ENCODE data around the gene WFIKKN1.

The WFIKKN1 gene

DNA sequence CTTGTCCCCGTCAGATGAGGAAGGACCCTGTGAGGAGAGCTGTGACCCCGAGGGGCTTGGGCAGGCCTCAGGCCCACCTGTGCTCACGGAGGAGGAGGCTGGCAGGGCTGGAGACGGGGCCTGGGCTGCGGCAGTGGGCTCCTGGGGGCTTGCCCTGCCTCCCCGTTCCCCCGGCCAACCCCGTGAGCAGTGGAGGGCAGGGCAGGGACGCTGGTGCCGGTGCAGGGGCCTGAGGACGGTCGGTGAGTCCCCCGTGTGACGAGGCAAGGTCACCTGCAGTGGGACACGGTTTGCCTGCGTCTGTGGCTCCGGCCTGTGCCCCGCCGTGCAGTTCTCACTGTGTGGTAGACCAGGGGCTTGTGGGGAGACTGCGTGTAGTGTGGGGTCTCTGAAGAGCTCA is 28.8 kb downstream of the WFIKKN1 start:
- DNase-seq, result no peak

DNA sequence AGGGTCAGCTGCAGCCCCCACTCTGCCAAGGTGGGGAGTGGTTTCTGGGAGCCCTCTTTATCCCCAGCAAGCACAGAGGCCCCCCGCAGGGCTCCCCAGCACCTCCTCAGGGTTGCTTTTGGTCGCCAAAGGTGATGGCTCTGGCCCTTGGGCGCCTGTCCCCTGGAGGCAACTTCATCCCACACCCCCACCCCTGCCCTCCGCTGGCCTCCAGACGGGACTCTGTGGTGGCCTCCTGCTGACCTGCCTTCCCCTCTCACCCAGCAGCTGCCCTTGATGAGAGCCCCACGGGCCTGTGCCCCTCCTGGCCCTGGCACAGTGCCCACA is 29.3 kb downstream of the WFIKKN1 start:
- DNase-seq, result no peak

DNA sequence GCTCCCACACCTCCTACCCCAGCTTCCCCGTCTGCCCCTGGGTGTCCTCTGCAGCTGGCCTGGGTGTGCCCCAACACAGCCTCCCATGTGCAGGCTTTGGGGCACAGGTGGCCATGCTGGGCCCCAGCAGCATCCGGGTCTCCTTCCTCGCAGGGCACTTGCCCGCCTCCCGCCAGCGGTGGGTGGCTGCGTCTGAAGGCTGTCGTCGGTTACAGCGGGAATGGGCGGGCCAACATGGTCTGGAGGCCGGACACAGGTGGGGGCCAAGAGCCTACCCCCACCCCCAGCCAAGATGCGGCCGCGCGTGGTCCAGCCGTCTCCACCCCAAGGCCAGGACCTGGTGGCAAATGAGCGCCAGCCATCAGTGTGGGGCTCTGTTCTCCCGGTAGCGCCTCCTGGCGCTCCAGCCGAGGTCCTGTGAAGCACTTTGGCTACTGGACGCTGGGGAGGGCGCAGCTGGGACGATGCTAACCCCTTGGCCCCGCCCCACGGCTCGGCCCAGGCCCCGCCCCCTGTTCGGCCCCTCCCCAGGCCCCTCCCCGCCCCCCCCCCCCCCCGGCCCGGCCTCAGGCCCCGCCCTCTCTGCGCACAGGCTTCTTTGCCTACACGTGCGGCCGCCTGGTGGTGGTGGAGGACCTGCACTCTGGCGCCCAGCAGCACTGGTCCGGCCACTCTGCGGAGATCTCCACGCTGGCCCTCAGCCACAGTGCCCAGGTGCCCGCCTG is 29.8 kb downstream of the WFIKKN1 start:
- DNase-seq, result peak; percentile 92

DNA sequence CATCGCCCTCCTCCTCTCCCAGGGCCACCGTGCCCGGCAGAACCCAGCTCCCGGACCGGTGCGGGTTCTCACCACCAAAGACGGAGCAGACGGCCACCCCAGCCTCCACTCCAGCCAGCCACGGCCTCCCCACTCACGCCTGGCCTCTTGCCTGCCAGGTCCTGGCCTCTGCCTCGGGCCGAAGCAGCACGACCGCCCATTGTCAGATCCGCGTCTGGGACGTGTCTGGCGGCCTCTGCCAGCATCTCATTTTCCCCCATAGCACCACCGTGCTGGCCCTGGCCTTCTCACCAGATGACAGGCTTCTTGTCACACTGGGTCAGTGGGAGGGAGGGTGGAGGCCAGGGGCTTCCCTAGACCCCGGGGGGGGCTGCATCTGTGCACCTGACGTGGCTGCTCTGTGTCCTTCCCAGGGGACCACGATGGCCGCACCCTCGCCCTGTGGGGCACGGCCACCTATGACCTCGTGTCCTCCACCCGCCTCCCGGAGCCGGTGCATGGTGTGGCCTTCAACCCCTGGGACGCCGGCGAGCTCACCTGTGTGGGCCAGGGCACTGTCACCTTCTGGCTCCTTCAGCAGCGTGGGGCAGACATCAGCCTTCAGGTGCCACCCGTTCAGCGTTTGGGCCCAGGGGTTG is 30.5 kb downstream of the WFIKKN1 start:
- no peak for DNase-seq

DNA sequence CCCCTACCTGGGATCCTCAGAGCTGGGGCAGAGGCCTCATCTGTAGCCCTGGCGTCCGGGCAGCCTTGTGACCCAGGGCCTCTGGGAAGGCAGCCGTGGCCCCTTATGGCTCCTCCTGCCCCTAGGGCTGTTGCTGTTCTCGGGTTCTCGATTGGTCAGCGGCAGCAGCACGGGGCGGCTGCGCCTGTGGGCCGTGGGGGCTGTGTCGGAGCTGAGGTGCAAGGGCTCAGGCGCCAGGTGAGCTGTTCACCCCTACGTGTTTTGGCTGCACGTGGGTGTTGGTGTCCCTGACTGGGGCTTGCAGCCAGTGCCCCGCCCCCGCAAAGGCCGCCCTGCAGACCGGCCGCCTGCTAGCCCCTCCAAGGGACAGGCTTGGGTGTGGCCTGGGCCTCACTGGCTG is 31.3 kb downstream of the WFIKKN1 start:
- DNase-seq, result no peak

DNA sequence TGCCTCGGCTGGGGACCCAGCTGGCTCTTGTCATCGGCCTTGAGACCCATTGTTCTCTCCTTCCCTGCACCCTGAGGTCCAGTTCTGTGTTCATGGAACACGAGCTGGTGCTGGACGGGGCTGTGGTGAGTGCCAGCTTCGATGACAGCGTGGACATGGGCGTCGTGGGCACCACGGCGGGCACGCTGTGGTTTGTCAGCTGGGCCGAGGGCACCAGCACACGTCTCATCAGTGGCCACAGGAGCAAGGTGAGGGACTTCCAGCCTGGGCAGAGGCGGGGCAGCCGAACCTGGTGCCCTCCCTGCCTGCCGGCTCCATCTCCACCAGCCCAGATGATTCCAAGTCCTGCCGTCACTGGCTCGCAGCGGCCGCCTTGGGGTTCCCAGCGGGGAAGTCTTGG is 31.8 kb downstream of the WFIKKN1 start:
- no peak for DNase-seq

DNA sequence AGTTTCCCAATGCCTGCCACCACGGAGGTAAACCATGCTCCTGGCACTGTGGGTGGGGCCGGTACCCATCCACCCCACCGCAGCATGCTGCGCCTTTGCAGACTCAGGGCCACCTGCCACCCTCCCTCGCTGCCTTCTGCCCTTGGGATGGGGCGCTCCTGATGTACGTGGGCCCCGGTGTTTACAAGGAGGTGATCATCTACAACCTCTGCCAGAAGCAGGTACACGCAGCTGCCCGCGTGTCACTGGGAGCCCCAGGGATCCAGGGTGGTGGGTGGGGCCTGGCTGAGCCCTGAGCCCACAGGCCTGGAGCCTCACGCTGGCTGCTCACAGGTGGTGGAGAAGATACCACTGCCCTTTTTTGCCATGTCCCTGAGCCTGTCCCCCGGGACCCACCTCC is 35.8 kb downstream of the WFIKKN1 start:
- no peak for DNase-seq

DNA sequence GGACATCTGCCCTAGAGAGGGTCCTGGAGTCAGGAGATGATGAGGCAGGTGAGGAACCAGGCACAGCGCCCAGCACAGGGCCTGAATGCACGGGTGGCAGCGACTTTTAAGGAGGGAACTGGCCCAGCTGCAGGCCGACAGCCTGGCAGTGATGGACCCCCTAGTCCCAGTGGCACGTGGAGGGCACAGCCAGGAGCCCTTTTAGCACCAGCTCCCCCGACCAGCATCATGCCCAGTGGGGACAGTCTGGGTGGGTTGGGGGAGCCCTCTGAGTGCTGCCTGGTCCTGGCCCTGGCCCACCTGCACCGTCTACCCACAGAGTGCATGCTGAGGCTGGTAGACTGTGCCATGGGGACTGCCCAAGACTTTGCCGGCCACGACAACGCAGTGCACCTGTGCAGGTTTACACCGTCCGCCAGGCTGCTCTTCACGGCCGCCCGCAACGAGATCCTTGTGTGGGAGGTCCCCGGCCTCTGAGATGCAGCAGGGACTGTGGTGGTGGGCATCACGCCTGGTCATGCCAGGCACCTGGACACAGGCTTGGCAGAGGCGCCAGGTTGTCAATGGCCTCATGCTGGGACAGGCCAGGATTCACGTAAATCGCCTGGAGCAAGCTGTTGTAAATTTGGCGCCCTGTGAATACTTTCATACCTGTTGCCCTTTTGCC is 36.5 kb downstream of the WFIKKN1 start:
- no peak for DNase-seq

DNA sequence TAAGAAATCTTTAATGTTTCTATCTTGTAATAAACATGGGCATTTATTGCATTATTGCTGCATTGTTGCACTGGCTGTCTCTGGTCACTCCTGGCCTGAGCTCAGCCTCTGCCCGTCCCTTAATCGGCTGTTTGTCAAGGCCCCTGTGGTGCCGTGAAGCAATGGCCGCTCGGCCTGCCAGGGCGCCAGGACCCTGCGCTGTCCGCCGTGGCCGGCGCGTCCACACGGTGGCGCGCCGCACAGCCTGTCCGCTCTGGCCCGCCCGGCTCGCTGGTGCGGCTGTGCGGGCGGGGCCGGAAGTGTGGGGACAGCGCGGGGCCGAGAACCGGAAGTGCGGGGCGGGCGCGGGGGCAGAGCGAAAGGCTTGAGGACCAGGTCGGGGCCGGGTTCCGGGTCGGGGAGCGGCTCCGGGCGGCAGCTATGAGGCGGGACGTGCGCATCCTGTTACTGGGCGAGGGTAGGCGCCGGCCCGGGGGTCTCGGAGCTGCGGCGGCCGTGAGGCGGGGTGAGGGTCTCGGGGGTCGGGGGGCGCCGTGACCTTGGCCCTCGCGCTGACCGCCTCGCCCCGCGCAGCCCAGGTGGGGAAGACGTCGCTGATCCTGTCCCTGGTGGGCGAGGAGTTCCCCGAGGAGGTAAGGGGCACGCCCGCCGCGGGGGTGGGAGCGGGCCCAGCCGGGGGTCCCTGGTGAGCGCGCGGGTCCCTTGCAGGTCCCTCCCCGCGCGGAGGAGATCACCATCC is 37.2 kb downstream of the WFIKKN1 start, which contains the start of gene RHOT2:
Gene RHOT2 (plus strand): TSS at position 353 of the 739 bp plus-strand sequence. CDS start 68 bp downstream, at position 421.
- DNase-seq, result peak; percentile 95

DNA sequence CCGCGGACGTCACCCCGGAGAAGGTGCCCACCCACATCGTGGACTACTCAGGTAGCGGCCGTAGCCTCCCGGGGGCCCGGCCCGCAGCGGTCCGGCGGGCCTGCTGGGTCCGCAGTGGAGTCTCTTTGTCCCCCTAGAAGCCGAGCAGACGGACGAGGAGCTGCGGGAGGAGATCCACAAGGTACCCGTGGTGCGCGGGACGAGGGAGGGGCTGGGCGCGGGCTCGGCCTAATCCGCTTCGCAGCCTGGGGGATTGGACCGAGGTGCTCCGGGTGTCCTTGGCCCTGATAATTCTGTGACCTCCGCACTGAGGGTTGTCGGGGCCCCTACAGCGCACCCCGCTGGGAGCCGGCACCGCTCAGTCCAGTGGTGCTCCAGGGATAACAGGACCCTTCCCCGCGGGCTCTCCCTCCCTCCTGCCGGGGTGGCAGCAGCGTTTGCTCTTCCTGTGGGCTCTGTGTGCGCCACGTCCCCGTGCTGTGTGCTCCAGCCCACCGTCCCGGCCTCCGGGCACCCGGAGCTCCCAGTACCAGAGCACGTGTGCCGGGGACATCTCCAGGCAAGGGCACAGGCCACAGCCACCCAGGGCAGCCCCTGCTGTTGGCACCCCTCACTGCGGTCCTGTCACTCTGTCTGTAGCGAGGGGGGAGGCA is 37.9 kb downstream of the WFIKKN1 start:
- DNase-seq, result peak; percentile 13

DNA sequence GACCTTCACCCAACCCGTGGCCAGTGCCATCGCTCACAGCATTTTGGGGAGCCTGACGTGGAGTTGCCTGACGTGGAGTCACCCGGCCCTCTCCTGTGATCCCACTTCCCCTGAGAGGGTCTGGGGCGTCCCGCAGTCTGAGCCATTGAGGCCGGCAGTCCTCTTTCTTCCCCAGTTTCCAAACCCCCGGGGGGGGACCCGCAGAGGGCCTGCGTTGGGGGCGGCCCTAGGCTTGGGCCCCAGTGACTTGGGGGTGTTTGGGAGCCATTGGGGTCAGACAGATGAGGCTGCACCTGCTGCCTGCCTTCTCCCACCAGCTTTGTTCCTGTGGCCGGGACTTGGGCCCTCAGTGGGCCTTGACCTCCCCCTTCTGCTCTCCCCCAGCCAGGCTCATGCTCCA is 38.9 kb downstream of the WFIKKN1 start:
- DNase-seq, result no peak

DNA sequence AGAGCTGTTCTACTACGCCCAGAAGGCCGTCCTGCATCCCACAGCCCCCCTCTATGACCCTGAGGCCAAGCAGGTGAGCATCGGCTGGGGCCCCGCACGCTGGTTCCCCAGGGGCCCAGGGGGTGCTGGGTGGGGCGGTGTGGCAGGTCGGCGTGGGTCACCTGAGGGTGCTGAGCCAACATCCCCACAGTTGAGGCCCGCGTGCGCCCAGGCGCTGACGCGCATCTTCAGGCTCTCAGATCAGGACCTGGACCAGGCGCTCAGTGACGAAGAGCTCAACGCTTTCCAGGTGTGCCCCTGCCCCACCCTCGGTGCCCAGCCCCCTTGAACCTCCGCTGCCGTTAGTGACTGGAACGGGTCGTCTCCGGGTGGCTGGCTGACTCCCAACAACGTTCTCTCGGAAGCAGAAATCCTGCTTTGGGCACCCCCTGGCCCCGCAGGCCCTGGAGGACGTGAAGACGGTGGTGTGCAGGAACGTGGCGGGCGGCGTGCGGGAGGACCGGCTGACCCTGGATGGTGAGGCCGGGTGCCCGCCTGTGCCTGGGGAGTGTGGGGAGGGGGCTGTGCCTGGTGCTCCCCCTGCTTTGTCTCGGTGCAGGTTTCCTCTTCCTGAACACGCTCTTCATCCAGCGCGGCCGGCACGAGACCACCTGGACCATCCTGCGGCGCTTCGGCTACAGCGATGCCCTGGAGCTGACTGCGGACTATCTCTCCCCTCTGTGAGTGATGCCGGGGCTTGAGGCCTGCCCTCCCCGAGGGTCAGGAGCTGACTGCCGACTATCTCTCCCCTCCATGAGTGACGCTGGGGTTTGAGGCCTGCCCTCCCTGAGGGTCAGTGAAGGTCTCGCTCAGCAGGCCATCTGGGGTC is 39.9 kb downstream of the WFIKKN1 start:
- no peak for DNase-seq

DNA sequence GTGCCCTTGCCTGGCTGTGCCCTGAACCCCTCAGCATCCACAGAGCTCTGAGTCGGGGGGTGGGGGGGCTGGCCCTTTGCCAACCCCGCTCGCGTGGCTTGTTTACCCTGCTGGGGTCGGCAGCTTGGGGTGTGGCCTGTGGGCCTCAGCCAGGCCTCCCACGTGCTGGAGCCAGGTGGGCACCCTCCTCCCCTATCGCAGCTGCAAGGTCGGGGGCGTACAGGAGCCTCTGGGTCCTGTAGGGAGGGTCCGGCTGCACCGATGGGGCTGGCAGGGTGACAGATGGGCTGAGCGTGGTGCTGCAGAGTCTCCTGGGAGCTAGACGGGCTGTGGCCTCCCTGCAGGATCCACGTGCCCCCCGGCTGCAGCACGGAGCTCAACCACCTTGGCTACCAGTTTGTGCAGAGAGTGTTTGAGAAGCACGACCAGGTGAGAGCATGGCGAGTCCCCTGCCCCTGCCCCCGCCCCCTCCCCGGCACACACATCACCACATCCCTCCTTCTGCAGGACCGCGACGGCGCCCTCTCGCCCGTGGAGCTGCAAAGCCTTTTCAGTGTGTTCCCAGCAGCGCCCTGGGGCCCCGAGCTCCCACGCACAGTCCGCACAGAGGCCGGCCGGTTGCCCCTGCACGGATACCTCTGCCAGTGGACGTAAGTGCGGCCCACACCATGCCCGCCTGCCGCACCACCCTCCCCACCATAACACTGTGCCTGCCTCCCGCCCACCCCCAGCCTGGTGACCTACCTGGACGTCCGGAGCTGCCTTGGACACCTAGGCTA is 40.8 kb downstream of the WFIKKN1 start:
- no peak for DNase-seq

DNA sequence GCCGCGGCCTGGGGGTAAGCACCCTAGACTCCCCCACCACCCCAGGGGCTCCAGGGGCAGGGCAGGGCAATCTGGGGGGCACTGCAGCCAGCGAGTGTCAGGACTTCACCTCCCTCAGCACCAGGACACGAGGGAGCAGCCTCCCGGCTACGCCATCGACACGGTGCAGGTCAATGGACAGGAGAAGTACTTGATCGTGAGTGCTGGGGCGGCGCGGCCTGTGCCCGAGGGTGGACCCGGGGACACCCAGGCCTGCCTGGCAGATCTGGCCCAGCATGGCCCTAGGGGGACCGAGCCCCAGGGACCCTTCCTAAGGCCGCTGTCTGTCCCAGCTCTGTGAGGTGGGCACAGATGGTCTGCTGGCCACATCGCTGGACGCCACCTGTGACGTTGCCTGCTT is 41.6 kb downstream of the WFIKKN1 start:
- no peak for DNase-seq

DNA sequence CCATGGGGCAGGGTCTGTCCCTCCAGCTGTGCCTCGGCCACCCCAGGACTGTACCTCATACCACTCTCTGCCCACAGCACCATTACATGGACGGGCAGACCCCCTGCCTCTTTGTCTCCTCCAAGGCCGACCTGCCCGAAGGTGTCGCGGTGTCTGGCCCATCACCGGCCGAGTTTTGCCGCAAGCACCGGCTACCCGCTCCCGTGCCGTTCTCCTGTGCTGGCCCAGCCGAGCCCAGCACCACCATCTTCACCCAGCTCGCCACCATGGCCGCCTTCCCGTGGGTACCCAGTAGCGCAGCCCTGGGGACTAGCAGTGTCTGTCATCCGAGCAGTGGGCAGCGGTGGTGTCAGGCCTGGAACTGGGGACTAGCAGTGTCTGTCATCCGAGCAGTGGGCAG is 42.1 kb downstream of the WFIKKN1 start:
- no peak for DNase-seq

DNA sequence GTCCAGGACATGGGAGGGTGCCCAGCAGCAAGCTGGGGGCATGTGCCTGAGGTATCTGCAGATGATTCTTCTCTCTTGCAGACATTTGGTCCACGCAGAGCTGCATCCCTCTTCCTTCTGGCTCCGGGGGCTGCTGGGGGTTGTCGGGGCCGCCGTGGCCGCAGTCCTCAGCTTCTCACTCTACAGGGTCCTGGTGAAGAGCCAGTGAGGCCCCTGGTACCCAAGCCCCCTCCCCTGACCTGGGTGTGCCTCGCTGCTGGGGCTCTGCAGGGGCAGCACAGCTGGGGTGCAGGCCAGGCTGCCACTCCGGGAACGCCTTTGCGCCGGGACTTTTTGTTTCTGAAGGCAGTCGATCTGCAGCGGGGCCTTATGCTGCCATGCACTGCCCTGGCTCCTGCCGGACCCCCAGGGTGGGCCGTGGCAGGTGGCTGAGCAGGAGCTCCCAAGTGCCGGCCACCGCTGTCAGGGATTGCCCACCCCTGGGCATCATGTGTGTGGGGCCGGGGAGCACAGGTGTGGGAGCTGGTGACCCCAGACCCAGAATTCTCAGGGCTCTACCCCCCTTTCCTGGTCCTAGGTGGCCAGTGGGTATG is 42.7 kb downstream of the WFIKKN1 start:
- DNase-seq, result no peak

DNA sequence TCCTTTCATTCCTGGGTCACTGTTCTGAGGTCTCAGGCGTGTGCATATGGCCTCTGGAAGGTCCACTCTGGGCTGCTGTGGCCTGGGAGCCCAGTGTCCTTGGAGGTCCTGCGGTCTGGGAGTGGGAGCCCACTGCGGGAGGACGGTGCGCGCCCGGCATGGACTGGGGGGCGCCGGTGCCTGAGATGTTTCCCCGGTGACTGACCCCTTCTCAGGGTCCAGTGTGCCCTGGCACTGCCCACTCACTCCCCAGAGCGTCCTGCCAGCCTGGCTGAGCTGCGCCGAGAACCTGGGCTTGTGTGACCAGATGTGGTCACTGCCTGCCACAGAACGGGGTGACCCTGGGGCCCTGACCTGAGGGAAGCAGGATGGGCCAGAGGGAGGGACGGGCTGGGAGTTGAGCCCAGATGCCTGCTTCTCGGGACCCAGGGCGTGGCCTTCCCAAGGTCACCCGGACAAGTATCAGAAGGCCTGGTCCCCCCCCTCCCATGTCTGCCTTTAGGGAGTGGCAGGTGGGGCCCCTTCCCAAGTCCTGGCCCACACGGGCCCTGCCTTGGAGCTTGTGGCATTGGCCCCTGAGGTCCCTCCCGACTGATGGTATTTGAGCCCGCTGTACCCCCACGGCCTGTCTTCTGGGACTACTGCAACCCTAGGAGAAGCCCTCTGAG is 43.6 kb downstream of the WFIKKN1 start:
- DNase-seq, result no peak

DNA sequence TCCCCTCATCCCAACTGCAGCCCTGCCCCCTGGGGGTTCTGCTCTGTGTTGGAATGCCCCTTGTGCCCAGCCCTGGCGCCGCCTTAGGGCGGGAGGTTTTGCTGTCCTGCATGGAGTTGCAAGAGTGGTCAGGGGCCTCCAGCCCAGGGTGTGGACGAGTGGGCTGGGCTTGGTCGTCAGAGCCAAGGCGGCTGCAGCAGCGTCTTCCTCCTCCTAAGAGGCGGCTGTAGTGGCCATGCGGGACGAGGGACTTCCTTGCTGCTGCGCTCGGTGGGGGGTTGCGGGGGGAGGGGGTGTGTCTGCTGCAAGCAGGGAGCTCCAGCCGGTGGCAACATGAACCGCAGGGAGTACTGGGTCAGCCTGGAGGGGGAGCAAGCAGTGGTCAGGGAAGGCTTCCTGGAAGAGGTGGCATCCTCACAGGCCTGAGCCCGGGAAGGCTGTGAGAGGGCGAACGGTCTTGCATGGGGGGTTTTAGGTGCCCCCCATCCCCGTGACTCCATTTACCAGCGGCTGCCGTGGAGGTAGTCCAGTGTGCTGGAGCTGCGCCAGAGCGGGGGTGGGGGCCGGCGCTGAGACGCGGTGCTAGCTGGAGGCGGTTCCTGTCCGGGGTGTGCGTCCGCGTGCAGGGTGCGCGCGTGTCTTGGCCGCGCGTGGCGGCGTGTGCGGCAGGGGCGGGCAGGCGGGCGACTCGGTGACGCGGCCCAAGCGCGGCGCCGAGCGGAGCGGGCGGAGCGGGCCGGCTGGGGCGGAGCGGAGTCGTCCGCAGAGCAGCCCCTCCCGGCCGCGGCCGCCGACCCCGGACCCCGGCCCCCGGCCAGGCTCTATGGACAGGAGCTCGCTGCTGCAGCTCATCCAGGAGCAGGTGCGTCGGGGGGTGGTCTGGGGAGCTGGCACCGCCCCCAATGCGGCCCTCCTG is 44.4 kb downstream of the WFIKKN1 start, which contains the start of gene RHBDL1:
Gene RHBDL1 (plus strand): TSS at position 704 of the 916 bp plus-strand sequence. CDS start 120 bp downstream, at position 824.
- DNase-seq, result peak; percentile 55
